Neuronal stem cell (in vitro differentiated cells): ENCODE measurements around the gene RAX2.

ENCODE experiments used
- DNase-seq: peaks from one replicate; pipeline ENCODE4 v3.0.0-alpha.2; 2013; ENCODE audit warnings: low spot score
- H2AFZ ChIP-seq: one replicate; pipeline ENCODE4 v1.6.1; 2013; ENCODE audit warnings: mild to moderate bottlenecking, low read length, inconsistent platforms
- H2AK5ac ChIP-seq: 2 replicates; pipeline ENCODE4 v1.6.1; 2013; ENCODE audit warnings: low read depth, mild to moderate bottlenecking, inconsistent platforms, low read length, moderate library complexity, mixed read lengths
- H2BK120ac ChIP-seq: 2 replicates; pipeline ENCODE4 v1.6.1; 2013; ENCODE audit warnings: low read depth, mild to moderate bottlenecking, inconsistent platforms, low read length, moderate library complexity, mixed read lengths
- H2BK12ac ChIP-seq: one replicate; pipeline ENCODE4 v1.6.1; 2013; ENCODE audit warnings: low read length, inconsistent platforms
- H2BK15ac ChIP-seq: 2 replicates; pipeline ENCODE4 v1.6.1; 2013; ENCODE audit warnings: mild to moderate bottlenecking, low read length, inconsistent platforms, mixed read lengths
- H2BK5ac ChIP-seq: one replicate; pipeline ENCODE4 v1.6.1; 2013; ENCODE audit warnings: inconsistent platforms, mild to moderate bottlenecking, low read length, moderate library complexity
- H3K14ac ChIP-seq: one replicate; pipeline ENCODE4 v1.6.1; 2013; ENCODE audit warnings: low read length, inconsistent platforms
- H3K18ac ChIP-seq: 2 replicates; pipeline ENCODE4 v1.6.1; 2013; ENCODE audit warnings: low read length, inconsistent platforms
- H3K23ac ChIP-seq: 2 replicates; pipeline ENCODE4 v1.6.1; 2013; ENCODE audit warnings: low read depth, mild to moderate bottlenecking, mixed read lengths, low read length, inconsistent platforms; ENCODE audit not compliant: poor library complexity
- H3K27ac ChIP-seq: replicated peaks from 3 replicates; pipeline ENCODE4 v1.5.1; 2013; ENCODE audit warnings: low read length, inconsistent platforms
- H3K27me3 ChIP-seq, 3 experiments: 2 replicates each; pipeline ENCODE4 v1.6.1; 2013; ENCODE audit warnings: low read length in 3 of 3, mild to moderate bottlenecking in 2 of 3, inconsistent platforms in 1 of 3, low read depth in 1 of 3, mixed read lengths in 1 of 3, moderate library complexity in 1 of 3; ENCODE audit not compliant: control insufficient read depth in 3 of 3, insufficient read depth in 3 of 3
- H3K36me3 ChIP-seq, 2 donors: replicated peaks in 1 of 2; 2 replicates each; pipeline ENCODE4 v1.6.1; 2013; ENCODE audit warnings: low read length in 2 of 2; ENCODE audit not compliant: control insufficient read depth in 2 of 2, insufficient read depth in 2 of 2
- H3K4ac ChIP-seq: 2 replicates; pipeline ENCODE4 v1.6.1; 2013; ENCODE audit warnings: inconsistent platforms, mild to moderate bottlenecking, low read length, moderate library complexity
- H3K4me1 ChIP-seq, 2 donors: 1 replicate in 1 of 2; 2 replicates in 1 of 2; pipeline ENCODE4 v1.6.1; 2013; ENCODE audit warnings: low read length in 2 of 2, low read depth in 1 of 2; ENCODE audit not compliant: control insufficient read depth in 2 of 2, insufficient read depth in 1 of 2
- H3K4me2 ChIP-seq: one replicate; pipeline ENCODE4 v1.6.1; 2013; ENCODE audit warnings: mild to moderate bottlenecking, low read length, inconsistent platforms; ENCODE audit not compliant: insufficient read depth, poor library complexity, severe bottlenecking
- H3K4me3 ChIP-seq, 2 donors: 2 replicates each; pipeline ENCODE4 v1.5.1; 2013; ENCODE audit warnings: low read length in 2 of 2, mild to moderate bottlenecking in 2 of 2, inconsistent platforms in 1 of 2, moderate library complexity in 1 of 2
- H3K79me1 ChIP-seq: one replicate; pipeline ENCODE4 v1.6.1; 2013; ENCODE audit warnings: low read depth, mild to moderate bottlenecking, inconsistent platforms, low read length, moderate library complexity
- H3K9ac ChIP-seq: one replicate; pipeline ENCODE4 v1.6.1; 2013; ENCODE audit warnings: mild to moderate bottlenecking, low read depth, low read length, inconsistent platforms; ENCODE audit not compliant: poor library complexity
- H3K9me3 ChIP-seq, 2 donors: replicated peaks in 1 of 2; 2 replicates each; pipeline versions ENCODE3 to v1.6.1; 2013; ENCODE audit warnings: low read length in 2 of 2, mild to moderate bottlenecking in 2 of 2, inconsistent platforms in 1 of 2, low read depth in 1 of 2, mixed read lengths in 1 of 2, moderate library complexity in 1 of 2; ENCODE audit not compliant: control insufficient read depth in 2 of 2, insufficient read depth in 1 of 2
- H4K8ac ChIP-seq: one replicate; pipeline ENCODE4 v1.6.1; 2013; ENCODE audit warnings: low read depth, mild to moderate bottlenecking, inconsistent platforms, low read length, moderate library complexity
- H4K91ac ChIP-seq: one replicate; pipeline ENCODE4 v1.6.1; 2013; ENCODE audit warnings: low read length, low read depth, mild to moderate bottlenecking, inconsistent platforms; ENCODE audit not compliant: poor library complexity
- WGBS, 2 donors: extraction: QIAGEN DNeasy Blood & Tissue Kit; methylation state at CpG; one replicate each; pipeline ENCODE4 v1.1.7; 2013; ENCODE audit warnings: missing lambda C conversion rate in 2 of 2, mixed read lengths in 1 of 2; ENCODE audit not compliant: insufficient read length in 2 of 2, insufficient replicate concordance in 1 of 2; ENCODE audit errors: extremely low coverage in 2 of 2; 5-methylcytosine and 5-hydroxymethylcytosine counted together

The RAX2 gene

DNA sequence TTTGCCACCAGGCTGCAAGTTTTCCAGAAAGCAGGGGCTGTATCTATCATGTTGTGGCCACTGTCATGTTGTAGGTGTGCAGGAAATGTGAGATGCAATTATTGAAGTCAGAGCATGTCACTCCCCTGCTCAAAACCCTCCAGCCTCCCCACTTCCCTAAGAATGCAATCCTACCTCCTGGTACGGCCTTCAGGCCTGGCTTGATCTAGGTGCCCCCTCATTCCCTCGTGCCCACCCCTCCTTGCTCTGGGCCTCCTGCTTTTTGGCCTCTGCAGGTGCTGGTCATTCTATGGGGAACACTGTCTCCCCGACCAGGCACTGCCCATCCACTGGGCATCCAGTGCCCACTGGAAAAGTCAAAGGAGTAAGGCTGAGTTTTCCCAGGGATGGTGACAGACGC is 42.6 kb upstream of the RAX2 start:
- Histone ChIP-seq H2AFZ (no peak overlapping the region), H3K4me1 (peaks cover 2 to 3% of the 10 kb centered on the region in 2 donors), H2AK5ac (no peak overlapping the region), H2BK5ac (no peak overlapping the region), H2BK120ac (no peak overlapping the region), H2BK15ac (no peak overlapping the region), H3K4me3 (no peak overlapping the region), H3K4ac (no peak overlapping the region), H3K9ac (no peak overlapping the region), H3K79me1 (no peaks in the 10 kb centered on the region), H2BK12ac (no peak overlapping the region), H3K27ac (no peak overlapping the region), H4K91ac (no peak overlapping the region), H3K36me3 (no peaks in the 10 kb centered on the region), H3K4me2 (no peak overlapping the region), H3K27me3 (no peaks in the 10 kb centered on the region), H3K14ac (no peak overlapping the region), H3K18ac (no peak overlapping the region), H4K8ac (no peak overlapping the region), H3K9me3 (no peaks in the 10 kb centered on the region), H3K23ac (no peak overlapping the region)
- DNase-seq = no peak
- no CpG with 5 or more reads among the region's 4 CpGs for WGBS, 2 donors

DNA sequence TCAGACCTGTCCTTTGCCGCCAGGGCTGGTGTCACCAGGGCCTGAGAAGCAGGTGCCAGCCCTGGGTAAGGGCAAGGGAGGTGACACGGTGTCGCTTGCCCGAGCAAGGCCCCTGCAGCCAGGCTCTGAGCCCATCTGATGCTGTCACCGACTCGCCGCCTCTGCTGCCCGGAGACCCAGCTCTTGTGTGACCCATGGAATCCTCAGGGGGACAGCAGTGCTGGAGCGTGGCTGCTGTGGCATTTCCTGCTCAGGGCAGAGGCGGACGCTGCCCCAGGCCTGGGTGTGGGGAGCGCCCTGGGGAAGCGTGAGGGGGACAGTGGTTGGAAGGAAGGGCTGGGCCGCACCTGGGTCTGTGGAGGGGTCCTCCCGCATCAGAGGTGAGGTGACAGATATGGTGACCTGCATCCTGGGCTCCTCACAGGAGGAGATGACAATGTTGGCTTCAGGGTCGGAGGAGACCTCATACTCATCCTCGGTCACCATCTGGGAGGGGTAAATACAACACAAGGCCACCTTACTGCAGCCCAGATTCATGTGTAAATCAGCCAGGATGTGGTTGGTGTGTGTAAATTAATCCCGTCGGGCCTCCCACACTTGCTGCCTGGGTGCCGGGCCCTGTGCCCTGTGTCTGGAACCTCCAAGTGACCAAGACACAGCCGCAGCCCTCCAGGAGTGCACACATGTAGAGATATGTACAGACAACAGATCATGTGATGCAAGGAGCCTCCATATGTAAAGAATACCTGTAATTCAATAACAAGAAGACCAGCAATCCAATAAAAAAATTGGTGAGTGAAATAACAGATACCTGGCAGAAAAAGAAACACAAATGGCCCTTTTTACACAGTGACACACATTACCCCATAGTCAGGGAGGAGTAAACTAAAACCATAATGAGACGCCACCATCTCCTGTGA is 41.7 kb upstream of the RAX2 start:
- WGBS, 2 donors = no CpG with 5 or more reads among the region's 22 CpGs
- Histone ChIP-seq H3K27me3 (no peaks in the 10 kb centered on the region), H3K4ac (no peak overlapping the region), H3K4me3 (no peak overlapping the region), H3K14ac (no peak overlapping the region), H2AK5ac (peak overlapping the region; percentile 1), H3K4me1 (peaks cover 2 to 3% of the 10 kb centered on the region in 2 donors), H2AFZ (no peak overlapping the region), H3K23ac (peak overlapping the region; percentile 48), H3K79me1 (no peaks in the 10 kb centered on the region), H3K4me2 (no peak overlapping the region), H3K18ac (peak overlapping the region; percentile 59), H2BK12ac (no peak overlapping the region), H3K9me3 (no peaks in the 10 kb centered on the region), H2BK15ac (no peak overlapping the region), H3K36me3 (no peaks in the 10 kb centered on the region), H3K9ac (peak overlapping the region; percentile 38), H2BK5ac (no peak overlapping the region), H2BK120ac (no peak overlapping the region), H4K8ac (no peak overlapping the region), H4K91ac (no peak overlapping the region), H3K27ac (no peak overlapping the region)
- DNase-seq = no peak

DNA sequence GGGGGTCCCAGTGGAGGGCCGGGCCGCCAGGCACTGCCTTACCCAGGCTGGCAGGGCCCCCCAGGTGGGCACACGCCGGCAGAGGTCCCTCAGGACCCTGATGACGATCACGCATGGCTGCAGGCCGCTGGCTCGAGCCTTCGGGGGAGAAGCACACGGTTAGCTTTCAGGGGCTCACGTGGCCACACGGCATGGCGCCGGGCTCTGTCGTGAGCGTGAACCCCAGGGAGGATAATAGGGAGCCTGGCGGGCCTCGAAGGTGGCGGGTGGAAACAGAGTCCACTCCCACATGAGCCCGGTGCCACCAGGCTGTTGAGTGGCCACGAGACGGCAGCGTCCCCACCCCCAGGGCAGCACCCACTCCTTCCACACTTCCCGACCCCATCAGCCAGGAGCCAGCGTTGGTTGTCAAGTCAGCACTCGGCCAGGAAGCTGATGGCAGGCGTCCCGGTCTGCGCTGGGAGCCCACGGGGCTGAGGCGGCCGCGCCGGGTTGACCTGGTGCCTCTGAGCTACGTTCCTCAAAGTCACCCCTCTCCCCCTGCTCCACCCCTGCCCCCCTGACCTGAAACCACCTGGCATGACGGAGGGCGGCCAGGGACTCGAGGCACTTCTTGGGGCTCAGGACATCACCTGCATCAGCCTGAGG is 38.8 kb upstream of the RAX2 start:
- Histone ChIP-seq H2AK5ac (peak overlapping the region; percentile 92), H3K9ac (no peak overlapping the region), H2AFZ (no peak overlapping the region), H3K79me1 (no peaks in the 10 kb centered on the region), H3K18ac (peak overlapping the region; percentile 5), H3K14ac (peak overlapping the region; percentile 38), H4K8ac (peak overlapping the region; percentile 17), H3K36me3 (peaks cover 0 to 3% of the 10 kb centered on the region in 2 donors), H2BK120ac (no peak overlapping the region), H2BK15ac (no peak overlapping the region), H2BK5ac (no peak overlapping the region), H3K4me3 (no peak overlapping the region), H3K27ac (no peak overlapping the region), H3K4me1 (peaks cover 2% of the 10 kb centered on the region in 2 donors), H2BK12ac (no peak overlapping the region), H3K23ac (peak overlapping the region; percentile 52), H3K9me3 (peaks cover 0 to 5% of the 10 kb centered on the region in 2 donors), H3K27me3 (peaks cover 0 to 2% (median 0%) of the 10 kb centered on the region in 3 experiments), H4K91ac (no peak overlapping the region), H3K4ac (no peak overlapping the region), H3K4me2 (no peak overlapping the region)
- WGBS, 2 donors = no CpG with 5 or more reads among the region's 38 CpGs
- DNase-seq = no peak
